Sigmoid colon (tissue), 4 donors: Measurements from ENCODE around the gene PLOD3.

Source experiments
- CTCF ChIP-seq, 4 experiments: fragments of 450-650 bp in 3 of 4; fragments of 200-600 bp in 1 of 4; IDR thresholded peaks; one replicate each; pipeline ENCODE4 v1.5.1; 2016 to 2019; ENCODE audit warnings: antibody characterized with exemption in 4 of 4, mild to moderate bottlenecking in 3 of 4, moderate library complexity in 2 of 4
- EP300 ChIP-seq, 4 donors: sonication (generic); formaldehyde crosslinking; IDR thresholded peaks; one replicate each; pipeline ENCODE4 v1.6.1; 2017; ENCODE audit warnings: antibody characterized with exemption in 4 of 4
- POLR2A ChIP-seq, 2 donors: fragments of 450-650 bp; IDR thresholded peaks; one replicate each; pipeline ENCODE4 v1.6.1; 2016; ENCODE audit warnings: antibody characterized with exemption in 2 of 2, mild to moderate bottlenecking in 2 of 2, moderate library complexity in 2 of 2
- POLR2AphosphoS5 ChIP-seq, 4 donors: sonication (generic); formaldehyde crosslinking; IDR thresholded peaks; one replicate each; pipeline ENCODE4 v1.6.1; 2017; ENCODE audit warnings: antibody characterized with exemption in 4 of 4

DNA sequence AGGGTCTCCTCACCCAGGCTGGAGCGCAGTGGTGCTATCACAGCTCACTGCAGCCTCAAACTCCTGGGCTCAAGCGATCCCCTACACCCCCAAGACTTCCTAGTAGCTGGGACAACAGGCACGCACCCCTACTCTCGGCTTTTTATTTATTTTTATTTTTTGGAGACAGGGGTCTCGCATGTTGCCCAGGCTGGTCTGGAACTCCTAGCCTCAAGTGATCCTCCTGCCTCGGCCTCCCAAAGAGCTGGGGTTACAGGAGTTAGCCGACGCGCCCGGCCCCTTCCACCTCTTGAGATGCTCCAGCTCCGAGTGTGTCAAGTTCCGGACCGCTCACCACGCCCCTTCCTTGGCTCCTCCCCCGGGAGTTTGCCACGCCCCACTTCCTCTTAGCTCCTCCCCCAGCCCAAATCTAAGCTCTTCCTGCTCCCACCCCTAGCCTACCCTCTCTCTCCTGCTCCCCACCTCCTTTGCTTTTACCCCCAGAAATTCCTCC is 43.6 kb downstream of the PLOD3 start:
- TF ChIP-seq POLR2A (IDR thresholded peaks at IDR 0.05): no peak
- TF ChIP-seq EP300 (IDR thresholded peaks at IDR 0.05): no peak
- no peak for TF ChIP-seq POLR2AphosphoS5 (IDR thresholded peaks at IDR 0.05)
- no peak for TF ChIP-seq CTCF (IDR thresholded peaks at IDR 0.05)
